ENCODE measurements around the gene COLEC11. TPM values are rescaled to one million over a fixed set of nuclear protein-coding genes. Genes with fewer than 3 reads are reported as not detected.

The COLEC11 gene
- polyA plus RNA-seq, 1 donor = 3.4 TPM

DNA sequence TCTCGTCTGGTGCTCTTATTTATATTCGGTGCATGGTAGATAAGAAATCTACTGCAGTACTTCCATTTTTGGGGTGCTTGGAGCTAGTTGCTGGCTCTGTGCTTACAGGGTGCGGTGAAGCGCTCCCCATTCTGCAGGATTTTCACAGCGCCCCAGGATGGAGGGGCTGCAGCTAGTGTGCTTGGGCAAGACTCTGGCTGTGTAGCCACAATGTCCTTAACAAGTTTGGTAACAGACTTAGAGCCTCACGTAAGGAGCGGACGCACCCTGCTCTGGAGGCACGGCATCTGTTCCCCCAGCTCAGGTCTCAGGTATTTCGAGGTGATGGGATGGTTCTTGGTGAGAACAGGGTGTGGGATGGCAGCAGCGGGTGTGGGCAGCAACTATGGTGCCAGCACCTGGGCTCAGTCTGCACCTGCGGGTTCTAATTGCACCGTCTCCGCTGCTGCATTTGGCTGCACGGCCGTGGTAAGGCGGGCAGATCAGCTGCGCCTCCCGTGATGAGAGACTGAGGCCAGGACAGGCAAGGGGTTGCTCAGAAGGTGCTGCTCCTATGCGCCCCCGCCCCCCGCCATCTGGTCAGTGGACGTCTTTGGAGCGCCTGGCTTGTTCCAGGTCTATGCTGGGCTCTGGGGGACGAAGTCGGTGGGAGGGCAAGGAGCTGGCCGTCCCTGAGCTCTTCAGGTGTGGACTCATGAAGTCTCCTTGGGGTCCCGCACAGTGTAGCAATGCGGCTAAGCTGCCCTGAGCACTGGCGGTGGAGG lies 43.0 kb downstream of the COLEC11 start:
- DNase-seq = no peak

DNA sequence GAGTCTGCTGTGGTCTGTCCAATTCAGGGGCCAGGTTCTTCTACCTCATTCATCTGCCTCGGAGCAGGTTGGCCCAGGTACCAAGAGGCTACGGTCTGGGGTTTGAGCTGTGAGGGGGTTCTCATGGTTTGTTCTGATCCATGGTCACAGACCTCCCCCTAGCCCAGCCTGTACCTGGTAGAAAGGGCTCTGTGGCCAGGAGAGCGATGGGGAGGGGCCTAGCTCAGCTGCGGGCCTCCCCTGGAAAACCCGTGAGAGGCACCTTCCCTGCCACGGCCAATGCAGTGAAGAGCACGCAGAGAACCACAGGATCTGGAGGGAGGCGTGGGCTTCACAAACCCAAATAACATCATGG lies 43.5 kb downstream of the COLEC11 start:
- DNase-seq = no peak

DNA sequence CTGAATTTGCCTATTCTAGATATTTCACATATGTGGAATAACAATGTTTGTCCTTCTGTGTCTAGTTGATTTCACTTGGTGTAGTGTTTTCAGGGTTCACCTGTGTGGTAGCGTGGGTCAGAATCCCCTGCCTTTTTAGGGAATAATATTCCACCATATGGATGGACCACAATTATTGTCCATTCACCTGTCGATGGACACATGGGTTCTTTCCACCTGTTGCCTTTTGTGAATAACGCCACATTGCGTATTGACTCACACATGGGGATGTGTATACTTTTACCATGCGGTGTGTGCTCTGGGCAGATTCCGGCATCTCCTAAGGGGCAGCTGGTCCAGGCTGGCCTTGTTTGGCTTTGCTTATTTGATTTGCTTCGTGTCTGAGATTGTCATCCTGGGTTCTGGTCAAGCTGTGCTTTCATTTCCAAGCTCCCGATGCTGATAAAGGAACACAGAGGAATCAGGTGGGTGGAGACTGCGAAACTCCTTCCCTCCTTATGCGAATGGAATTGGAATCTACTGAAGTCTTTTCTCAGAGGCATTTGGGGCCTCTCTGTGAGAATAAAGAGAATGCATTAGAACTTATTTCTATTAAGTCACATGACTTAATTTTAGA lies 44.2 kb downstream of the COLEC11 start:
- no peak for DNase-seq

DNA sequence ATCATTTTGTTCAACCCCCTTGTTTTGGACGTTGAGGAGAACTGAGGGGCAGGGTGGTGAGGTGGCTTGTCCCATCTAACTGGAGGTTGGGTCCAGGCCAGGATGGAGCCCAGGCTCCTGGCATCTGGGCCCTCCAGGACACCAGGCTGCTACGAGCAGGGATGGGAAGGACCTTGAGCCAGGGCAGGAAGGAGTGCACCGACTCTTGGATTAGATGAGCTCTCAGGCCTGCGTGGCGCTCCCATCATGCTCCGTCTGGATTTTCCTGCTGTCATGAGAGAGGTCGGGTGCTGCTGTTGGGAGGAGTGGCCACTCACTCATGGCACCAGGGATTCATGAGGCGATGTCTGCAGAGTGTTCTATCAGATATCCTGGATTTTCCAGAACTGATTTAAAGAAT lies 44.7 kb downstream of the COLEC11 start:
- DNase-seq = no peak

DNA sequence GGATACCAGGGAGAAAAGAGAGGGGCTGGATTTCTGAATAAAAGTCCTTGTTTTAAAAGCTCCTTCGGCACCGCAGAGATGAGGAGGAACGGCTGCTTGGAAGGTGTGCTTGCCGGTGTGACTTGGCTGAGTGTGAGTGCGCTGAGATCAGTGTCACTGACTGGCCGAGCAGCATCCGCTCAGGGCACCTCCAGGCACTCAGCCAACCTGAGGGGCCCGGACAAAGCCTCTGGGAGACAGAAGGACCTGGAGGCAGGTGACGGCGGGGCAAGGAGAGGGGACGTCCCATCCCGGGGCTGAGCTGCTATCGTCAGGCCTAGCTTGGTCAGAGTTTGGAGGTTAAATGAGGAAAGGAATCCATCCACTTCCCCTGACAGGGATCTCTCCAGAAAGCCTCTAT lies 46.3 kb downstream of the COLEC11 start:
- DNase-seq = no peak

DNA sequence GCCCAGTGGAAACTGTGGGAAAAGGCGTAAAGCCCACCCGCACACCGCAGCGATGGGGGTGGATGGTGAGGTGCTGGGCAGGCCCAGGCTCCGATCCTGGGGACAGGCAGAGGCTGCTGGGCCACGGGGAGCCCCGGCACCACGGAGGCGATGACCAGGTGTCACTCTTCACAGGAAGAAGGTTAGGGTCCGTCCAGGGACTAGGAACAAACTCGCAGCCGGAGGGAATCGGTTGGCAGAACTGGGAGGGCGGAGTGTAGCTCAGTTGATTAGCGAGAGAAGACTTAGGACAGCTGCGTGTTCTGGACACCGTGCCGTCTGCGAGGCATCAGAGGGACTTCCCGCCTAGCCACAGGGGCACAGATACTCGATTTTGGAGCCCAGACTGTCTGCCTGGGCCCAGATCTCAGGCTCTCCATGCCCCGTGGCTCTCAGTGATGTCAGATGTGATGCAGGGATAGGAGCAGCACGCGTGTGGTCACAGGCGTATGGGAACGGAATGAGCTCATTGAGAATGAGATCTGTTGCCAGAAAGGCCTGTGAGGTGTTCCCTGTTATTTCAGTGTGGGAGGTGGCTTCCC lies 47.0 kb downstream of the COLEC11 start:
- DNase-seq = no peak

DNA sequence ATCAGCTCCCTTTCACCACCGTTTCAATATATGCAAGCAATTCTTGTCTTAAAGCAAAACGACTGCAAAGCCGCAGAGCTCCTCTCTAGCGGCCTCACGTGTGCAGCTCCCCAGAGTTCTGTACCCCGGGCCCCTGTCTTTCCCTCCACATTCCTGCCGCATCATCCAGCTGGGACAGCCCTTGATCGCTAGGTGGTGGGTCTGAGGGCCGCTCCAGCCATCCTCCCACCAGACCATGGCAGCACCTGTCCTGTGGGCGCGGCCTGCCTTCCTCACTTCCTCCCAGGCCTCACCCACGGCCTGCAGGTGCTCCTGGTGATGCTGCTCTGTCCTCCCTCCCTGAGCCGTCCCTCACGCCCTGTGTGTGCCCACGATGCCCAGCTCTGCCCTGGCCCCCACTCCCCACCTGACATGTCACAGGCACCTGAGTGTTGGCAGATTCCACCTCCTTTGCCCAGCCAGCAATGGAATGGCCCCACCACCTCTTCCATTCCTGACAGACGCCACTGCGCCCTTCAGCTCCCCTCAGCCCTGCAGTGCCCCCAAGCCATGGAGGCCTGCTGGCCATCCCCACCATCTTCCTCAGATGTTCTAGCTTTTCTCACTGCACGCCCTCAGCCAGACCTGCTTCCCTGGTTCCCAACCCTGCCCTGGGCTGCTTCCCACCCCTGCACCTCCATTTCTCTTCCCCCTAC lies 47.8 kb downstream of the COLEC11 start:
- DNase-seq = no peak

DNA sequence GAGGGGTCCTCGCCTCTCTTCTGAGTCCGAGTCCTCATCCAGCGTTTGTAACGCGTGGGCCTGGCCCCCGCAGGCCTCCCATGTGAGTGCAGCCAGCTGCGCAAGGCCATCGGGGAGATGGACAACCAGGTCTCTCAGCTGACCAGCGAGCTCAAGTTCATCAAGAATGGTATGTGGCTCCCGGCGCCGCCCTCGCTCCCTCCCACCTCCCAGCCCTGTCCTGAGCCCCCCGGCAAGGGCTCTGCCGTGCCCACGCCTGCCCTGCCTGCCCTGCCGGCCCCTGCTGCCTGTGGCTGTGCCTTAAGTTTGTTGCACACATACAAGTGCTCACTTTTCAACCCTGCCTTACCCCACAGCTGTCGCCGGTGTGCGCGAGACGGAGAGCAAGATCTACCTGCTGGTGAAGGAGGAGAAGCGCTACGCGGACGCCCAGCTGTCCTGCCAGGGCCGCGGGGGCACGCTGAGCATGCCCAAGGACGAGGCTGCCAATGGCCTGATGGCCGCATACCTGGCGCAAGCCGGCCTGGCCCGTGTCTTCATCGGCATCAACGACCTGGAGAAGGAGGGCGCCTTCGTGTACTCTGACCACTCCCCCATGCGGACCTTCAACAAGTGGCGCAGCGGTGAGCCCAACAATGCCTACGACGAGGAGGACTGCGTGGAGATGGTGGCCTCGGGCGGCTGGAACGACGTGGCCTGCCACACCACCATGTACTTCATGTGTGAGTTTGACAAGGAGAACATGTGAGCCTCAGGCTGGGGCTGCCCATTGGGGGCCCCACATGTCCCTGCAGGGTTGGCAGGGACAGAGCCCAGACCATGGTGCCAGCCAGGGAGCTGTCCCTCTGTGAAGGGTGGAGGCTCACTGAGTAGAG lies 48.7 kb downstream of the COLEC11 start:
- no peak for DNase-seq

DNA sequence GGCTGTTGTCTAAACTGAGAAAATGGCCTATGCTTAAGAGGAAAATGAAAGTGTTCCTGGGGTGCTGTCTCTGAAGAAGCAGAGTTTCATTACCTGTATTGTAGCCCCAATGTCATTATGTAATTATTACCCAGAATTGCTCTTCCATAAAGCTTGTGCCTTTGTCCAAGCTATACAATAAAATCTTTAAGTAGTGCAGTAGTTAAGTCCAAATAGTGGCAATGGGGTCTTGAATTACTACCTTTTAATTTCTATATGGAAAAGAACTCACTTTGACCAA lies 49.3 kb downstream of the COLEC11 start:
- DNase-seq = no peak

DNA sequence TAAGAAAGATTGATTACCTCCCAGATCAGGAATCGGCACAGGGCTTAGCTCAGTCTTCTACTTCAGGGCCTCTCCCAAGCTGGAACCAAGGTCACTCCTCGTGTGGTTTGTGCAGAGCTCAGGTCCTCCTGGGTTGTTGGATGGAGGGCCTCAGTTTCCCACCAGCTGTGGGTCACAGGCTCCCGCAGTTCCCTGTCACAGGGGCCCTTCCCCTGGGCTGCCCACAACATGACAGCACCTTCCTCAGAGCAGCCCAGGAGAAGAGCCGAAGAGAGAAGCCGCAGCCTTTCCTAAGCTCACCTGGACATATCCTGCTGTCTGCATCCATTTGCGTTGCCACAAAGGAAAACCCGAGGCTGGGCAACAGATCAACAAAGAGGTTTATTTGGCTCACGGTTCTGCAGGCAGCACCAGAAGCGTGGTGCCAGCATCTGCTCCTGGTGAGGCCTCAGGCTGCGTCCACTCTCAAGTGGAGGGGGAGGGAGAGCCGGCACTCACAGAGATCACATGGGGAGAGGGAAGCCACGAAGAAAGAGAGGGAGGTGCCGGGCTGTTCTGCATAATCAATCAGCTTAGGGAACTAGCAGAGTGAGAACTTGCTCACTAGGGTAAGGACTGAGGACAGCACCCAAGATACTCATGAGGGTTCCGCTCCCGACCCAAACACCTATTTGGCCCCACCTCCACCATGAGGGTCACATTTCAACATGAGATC lies 50.1 kb downstream of the COLEC11 start:
- DNase-seq = no peak

DNA sequence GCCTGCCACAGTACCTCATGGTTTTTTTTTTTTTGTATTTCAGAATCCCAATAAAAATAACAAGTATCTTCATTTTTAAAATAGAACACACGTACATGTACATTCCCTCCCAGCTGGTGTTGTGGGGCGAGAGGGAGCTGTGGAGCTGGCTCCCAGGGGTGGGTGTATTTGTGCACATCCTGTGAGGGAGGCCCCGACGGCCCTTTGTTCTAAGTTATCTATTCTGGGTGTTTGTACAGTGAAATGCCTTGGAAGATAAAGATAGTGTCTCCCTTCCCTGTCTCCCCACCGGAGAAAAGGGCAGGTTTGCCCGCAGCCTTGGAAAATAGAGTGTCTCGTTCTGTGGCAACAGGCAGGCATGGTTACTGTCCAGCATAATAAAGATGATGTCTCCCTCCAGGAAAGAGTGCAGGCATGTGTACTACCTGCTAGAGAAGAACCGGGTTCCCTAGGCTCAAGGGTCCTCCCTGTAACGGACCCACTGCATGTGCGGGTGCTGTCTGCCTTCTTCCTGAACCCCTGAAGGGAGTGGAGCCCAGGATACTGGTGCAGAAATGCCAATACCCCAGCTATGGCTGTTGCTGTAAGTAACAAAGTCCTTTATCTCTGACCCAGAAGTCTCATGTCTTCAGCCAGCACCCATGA lies 51.0 kb downstream of the COLEC11 start:
- DNase-seq = no peak

DNA sequence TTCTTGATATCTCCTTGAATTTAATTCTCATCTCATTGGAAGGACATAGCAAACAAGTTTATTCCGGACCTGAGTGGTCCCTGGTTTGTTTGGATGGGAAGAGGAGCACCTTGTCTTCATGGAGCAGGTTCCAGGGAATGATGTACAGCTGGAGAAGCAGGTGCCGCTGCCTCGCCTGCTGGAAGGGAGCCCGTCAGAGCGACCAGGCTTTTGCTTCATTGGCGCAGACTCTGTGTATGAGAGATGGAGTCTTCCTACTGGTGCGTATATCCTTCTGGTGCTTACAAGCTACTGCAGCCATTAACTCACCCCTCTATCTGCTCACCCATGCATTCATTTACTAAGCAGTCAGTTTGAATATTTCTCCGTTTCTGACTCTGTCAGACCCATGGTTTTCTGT lies 51.5 kb downstream of the COLEC11 start:
- no peak for DNase-seq

DNA sequence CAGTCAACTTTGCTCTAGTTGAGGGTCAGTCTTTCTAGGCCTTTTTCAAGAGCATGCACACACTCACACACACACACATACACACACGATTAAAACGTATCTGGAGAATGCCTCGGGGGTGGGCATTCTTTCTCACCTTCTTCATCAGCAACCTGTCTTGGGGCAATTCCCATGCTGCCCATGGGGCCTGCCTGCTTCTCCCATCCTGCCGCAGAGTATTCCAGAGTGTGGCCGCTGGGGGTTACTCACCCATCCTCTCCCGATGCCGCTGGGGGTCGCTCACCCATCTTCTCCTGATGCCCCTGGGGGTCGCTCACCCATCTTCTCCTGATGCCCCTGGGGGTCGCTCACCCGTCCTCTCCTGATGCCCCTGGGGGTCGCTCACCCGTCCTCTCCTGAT lies 52.3 kb downstream of the COLEC11 start:
- DNase-seq = no peak

DNA sequence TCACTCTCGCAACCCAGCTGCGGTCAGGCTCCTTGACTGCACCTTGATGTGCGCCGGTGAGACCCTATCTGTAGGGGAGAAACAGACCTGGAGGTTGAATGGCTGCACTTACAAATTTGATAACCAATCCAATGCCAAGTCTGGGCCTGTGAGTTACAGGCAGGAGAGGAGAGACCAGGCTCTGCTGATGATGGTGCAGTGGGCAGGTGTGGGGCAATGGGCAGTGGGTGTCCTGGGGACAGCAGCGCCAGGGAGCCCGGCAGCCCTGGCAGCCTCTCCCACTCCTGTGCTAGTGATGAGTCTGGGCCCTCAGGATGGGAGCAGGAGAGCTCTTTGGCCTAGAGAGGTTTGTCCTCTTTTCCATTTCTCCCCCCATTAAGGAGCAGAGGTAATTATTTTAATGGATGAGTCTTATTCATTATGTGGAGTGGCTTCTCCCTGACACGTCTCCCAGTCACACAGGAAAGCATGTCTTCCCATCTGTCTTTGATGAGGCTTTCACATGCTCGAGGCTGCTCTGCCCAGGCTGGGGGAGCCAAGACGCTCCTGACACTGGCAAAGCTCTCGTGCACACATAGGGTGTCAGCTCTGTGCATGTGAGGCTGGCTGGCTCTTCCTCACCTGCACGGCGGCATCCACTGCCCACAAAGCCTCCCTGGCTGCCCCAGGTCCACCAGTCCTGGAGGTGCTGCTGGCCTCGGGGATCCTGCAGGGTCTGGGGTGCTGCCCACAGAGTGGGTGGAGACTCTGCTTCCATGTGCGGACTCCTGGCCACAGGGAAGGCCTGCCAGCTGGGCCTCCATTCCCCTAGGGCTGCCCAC lies 53.1 kb downstream of the COLEC11 start:
- DNase-seq = no peak

DNA sequence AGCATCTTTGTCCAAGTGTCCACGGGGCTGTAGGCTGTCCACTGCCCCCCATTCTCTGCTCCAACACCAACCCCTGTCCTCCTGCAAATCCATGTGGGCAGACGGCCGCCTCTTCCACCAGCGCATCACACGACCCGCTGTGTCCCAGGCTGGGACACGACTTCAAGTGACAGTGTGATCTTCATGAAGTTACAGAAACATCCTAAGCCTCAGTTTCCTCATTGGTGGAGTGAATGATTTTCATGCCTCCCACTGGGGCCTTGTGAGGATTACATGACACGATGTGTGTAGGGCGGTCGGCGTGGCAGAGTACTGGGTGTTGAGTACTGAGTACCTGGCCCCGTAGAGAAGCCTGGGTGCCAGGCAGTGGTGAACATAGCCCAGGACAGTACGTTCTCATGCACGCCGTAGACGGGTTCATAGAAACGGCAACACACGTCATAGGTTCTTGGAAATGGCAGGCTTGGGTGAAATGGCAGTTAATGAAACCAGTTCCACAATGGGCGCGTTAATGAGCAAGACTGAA lies 53.8 kb downstream of the COLEC11 start:
- DNase-seq = no peak

DNA sequence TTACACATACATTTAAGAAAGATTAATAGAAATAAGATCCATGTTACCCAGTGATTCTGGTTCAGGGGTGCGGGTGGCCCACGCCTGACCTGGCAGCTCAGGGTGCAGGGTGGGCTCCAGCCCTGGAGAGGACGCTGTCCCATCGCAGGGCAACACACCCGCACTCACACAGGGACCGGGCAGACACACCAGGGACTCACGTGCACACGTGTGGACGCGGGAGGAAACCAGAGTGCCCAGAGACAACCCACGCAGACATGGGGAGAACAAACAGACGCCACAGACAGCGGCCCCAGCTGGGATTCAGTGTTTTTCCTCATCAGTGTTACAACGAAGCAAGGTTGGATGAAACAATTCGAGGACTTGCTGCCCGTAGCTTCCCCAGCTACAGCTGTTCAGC lies 54.7 kb downstream of the COLEC11 start:
- no peak for DNase-seq

DNA sequence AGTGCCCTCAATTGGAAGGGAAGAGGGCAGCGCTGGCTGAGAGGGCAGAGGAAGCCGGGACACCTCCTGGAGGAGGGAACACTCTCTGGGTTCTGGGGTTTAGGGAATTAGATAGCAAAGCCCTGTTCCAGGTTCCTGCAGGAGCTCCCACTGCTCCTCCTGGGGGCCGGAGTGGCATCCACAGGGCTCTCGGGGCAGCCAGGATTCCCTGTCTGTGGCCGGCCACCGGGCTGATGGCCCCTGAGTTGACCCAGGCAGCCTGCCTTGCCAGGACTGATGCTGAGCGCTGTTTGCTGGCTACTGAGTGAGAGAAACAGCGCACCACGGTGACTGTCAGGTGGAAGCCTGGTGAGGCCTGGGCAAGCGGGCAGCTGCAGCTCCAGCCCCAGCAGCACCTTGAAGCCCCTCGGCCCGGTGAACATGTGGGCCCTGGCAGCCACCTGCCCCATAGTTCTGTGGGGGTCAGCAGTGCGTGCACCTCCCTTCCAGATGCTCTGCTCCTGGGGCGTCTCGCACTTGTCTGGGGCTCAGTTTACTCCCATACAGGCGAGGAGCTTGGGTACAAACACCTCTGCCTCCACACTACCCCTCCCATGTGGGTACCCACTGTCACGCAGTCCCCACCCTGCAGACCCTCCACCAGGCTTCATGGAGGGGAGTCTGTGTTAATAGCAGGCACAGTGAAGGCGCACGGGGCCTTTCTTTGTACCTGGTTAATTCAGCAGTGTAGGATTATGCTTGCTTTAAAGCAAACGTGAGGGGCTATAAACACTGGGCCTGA lies 55.4 kb downstream of the COLEC11 start:
- no peak for DNase-seq

DNA sequence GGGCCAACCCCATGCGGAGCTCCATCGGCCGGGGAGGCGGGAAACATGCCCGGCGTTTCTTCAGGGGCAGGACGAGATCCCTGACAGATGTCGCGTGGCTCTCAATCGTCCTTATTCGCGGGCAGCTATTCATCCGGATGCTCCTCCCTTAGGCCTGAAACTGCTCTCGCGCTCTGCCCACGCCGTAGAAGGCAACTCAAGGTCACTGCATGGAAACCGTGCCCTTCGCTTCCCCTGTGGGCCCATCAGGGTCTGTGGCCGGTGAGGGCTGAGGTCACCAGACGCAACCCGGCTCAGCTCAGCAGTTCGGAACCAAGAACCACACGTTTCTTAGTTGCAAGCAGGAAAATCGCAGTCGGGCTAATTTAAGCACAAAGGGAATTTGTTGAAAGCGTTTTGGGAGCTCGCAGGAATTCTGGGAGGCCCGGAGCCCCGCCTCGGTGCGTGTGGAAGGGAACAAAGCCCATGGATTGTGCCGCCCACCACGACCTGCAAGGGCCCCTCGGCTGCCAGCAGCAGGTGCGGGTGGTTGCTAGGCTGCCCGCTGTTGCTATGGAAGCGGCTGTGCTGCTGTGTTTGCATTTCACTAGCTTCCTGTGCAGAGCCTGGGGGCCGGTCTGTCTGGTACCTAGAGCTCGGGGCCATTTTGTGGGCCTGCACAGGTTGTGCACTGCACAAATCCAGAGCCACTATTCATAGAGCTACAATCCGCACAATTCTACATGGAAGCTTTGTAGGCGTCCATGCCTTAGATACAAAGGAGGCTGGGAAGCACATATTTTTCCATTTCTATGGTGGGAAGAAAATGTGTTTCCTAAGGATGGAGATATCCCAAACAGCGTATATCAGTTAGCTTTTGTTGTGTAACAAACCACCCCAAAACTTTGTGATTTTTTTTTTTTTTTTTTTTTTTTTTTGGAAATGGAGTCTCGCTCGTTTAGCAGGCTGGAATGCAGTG lies 57.1 kb downstream of the COLEC11 start:
- DNase-seq = peak; percentile 73
